Body of pancreas (tissue), 4 donors: ENCODE measurements around the gene AKT1S1.

ENCODE experiments used
- CTCF ChIP-seq, 7 experiments: fragments of 450-650 bp in 4 of 7; fragments of 200-600 bp in 3 of 7; sonication (generic) in 3 of 7; IDR thresholded peaks; one replicate each; pipeline ENCODE4 v1.5.1; 2016 to 2019; ENCODE audit warnings: antibody characterized with exemption in 7 of 7
- POLR2A ChIP-seq, 3 donors: fragments of 450-650 bp; IDR thresholded peaks; one replicate each; pipeline ENCODE4 v1.6.1; 2016; ENCODE audit warnings: antibody characterized with exemption in 3 of 3, mild to moderate bottlenecking in 2 of 3

GRCh38 chr19:49873834-49874233, 3.3 kb downstream of the AKT1S1 start:
- TF ChIP-seq POLR2A (IDR thresholded peaks at IDR 0.05): no peak
- no peak for TF ChIP-seq CTCF (IDR thresholded peaks at IDR 0.05)
